SU-DHL-6 (cell line): ENCODE measurements around the gene PPP1R3E.

Experiments
- H2AFZ ChIP-seq: fragments of 200-600 bp; sonication (generic); 2 replicates; pipeline ENCODE4 v1.6.1; 2014; ENCODE audit warnings: low read depth, mild to moderate bottlenecking, moderate library complexity, mixed read lengths, antibody characterized with exemption, low read length; ENCODE audit not compliant: severe bottlenecking
- H3F3A ChIP-seq: fragments of 200-600 bp; shearing (Covaris generic); 2 replicates; pipeline ENCODE4 v1.6.0; 2016; ENCODE audit warnings: antibody characterized with exemption, mild to moderate bottlenecking; ENCODE audit not compliant: insufficient read depth
- H3K27ac ChIP-seq: fragments of 200-600 bp; sonication (generic); 2 replicates; pipeline ENCODE4 v1.5.1; 2016; ENCODE audit warnings: low read depth, mild to moderate bottlenecking, low read length, moderate library complexity, mixed read lengths
- H3K27me3 ChIP-seq: fragments of 200-600 bp; sonication (generic), shearing (Covaris generic); 2 replicates; pipeline ENCODE4 v1.6.0; 2014; ENCODE audit warnings: mild to moderate bottlenecking, low read length
- H3K36me3 ChIP-seq: fragments of 200-600 bp; sonication (generic); 2 replicates; pipeline ENCODE4 v1.6.1; 2014; ENCODE audit warnings: mild to moderate bottlenecking, low read length, mixed read lengths
- H3K4me2 ChIP-seq: fragments of 300-600, 200-600 bp; shearing (Covaris generic), sonication (generic); 2 replicates; pipeline ENCODE4 v1.6.0; 2014; ENCODE audit warnings: low read length, low read depth, mild to moderate bottlenecking; ENCODE audit not compliant: poor library complexity, severe bottlenecking
- H3K4me3 ChIP-seq: fragments of 200-600 bp; sonication (generic); 2 replicates; pipeline ENCODE4 v1.5.1; 2014; ENCODE audit warnings: antibody characterized with exemption, low read length, mild to moderate bottlenecking, mixed read lengths; ENCODE audit not compliant: insufficient read depth, poor library complexity, severe bottlenecking
- H3K79me2 ChIP-seq: fragments of 200-600 bp; sonication (generic); 2 replicates; pipeline ENCODE4 v1.6.1; 2014; ENCODE audit warnings: mild to moderate bottlenecking, low read length, moderate library complexity; ENCODE audit not compliant: insufficient read depth
- H3K9ac ChIP-seq: fragments of 200-600 bp; sonication (generic); 2 replicates; pipeline ENCODE4 v1.7.0; 2014; ENCODE audit warnings: mild to moderate bottlenecking, low read length
- H3K9me2 ChIP-seq: fragments of 200-600 bp; sonication (generic); replicated peaks from 2 replicates; pipeline ENCODE4 v1.6.1; 2014; ENCODE audit warnings: low read length; ENCODE audit not compliant: insufficient read depth
- H3K9me3 ChIP-seq: fragments of 200-600 bp; sonication (generic); 2 replicates; pipeline ENCODE4 v1.6.1; 2014; ENCODE audit warnings: low read length, mixed read lengths; ENCODE audit not compliant: insufficient read depth
- H4K20me1 ChIP-seq: fragments of 200-600 bp; sonication (generic); 2 replicates; pipeline ENCODE4 v1.6.1; 2014; ENCODE audit warnings: low read depth, mild to moderate bottlenecking, antibody characterized with exemption, low read length, moderate library complexity, mixed read lengths
- EZH2phosphoT487 ChIP-seq: fragments of 200-600 bp; sonication (generic), shearing (Covaris generic); conservative IDR thresholded peaks from 2 replicates; pipeline ENCODE4 v1.6.1; 2018; ENCODE audit warnings: mild to moderate bottlenecking, antibody characterized with exemption, low read length, moderate library complexity, mixed read lengths
- TF ChIP-seq, protein P1 (sequence below): fragments of 200-600 bp; sonication (generic); IDR thresholded peaks from one replicate; pipeline ENCODE4 v1.5.1; 2017; ENCODE audit warnings: antibody characterized with exemption, mild to moderate bottlenecking, low read length, moderate library complexity; ENCODE audit not compliant: insufficient read depth, poor library complexity, severe bottlenecking

The PPP1R3E gene

DNA sequence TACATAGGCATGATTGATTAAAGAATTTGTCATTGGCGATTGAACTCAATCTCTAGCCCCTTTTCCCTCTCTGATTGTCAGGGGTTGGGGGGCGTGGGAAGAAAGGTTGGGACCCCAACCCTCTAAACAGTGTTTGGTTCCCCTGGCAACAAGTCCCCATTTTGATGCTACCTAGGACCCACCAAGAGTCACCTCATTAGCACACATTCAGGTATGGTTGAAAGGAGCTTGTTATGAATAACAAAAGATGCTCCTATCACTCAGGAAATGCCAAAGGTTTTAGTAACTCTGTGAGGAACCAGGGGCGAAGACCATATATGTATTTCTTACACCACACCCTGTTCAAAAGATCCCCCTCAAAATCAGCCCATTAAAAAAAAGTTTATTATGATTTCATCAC, 50.7 kb downstream of the PPP1R3E start:
- H3F3A ChIP-seq = no peaks in the 10 kb centered on the region
- no peaks in the 10 kb centered on the region for H4K20me1 ChIP-seq
- H3K4me3 ChIP-seq = no peak overlapping the region
- no peaks in the 10 kb centered on the region for H3K9me3 ChIP-seq
- H3K27ac ChIP-seq = no peak overlapping the region
- no peak overlapping the region for H3K4me2 ChIP-seq
- H3K79me2 ChIP-seq = no peaks in the 10 kb centered on the region
- no peaks in the 10 kb centered on the region for H3K27me3 ChIP-seq
- TF ChIP-seq, protein P1, sequence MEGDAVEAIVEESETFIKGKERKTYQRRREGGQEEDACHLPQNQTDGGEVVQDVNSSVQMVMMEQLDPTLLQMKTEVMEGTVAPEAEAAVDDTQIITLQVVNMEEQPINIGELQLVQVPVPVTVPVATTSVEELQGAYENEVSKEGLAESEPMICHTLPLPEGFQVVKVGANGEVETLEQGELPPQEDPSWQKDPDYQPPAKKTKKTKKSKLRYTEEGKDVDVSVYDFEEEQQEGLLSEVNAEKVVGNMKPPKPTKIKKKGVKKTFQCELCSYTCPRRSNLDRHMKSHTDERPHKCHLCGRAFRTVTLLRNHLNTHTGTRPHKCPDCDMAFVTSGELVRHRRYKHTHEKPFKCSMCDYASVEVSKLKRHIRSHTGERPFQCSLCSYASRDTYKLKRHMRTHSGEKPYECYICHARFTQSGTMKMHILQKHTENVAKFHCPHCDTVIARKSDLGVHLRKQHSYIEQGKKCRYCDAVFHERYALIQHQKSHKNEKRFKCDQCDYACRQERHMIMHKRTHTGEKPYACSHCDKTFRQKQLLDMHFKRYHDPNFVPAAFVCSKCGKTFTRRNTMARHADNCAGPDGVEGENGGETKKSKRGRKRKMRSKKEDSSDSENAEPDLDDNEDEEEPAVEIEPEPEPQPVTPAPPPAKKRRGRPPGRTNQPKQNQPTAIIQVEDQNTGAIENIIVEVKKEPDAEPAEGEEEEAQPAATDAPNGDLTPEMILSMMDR = no peak
- TF ChIP-seq EZH2phosphoT487 = no peak
- no peaks in the 10 kb centered on the region for H3K9me2 ChIP-seq
- H3K9ac ChIP-seq = no peak overlapping the region
- no peaks in the 10 kb centered on the region for H3K36me3 ChIP-seq
- H2AFZ ChIP-seq = no peak overlapping the region

DNA sequence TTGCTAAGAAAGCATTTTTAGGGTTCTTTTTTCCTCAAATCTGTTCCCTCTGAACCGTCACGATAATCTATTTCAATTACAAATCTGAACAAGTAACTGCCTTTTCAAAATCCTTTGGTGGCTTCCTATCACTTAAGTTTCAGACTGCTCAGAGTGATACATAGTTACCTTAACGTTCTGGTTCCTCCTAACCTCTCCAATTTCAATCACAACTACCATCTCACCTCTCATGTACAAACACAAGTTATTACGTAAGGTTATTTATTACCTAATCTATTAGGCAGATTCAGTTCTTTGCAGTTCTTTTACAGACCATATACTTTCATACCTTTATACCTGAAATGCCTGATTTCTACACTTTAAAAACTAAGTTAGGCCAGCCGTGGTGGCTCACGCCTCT, 52.8 kb downstream of the PPP1R3E start:
- Histone ChIP-seq H3K4me3 (no peak overlapping the region), H4K20me1 (no peaks in the 10 kb centered on the region), H3K4me2 (no peak overlapping the region), H3K36me3 (no peaks in the 10 kb centered on the region), H3K27me3 (no peaks in the 10 kb centered on the region), H3K27ac (no peak overlapping the region), H3K9ac (no peak overlapping the region), H2AFZ (no peak overlapping the region), H3F3A (no peaks in the 10 kb centered on the region), H3K9me2 (no peaks in the 10 kb centered on the region), H3K9me3 (no peaks in the 10 kb centered on the region), H3K79me2 (no peaks in the 10 kb centered on the region)
- TF ChIP-seq, protein P1 = no peak
- no peak for TF ChIP-seq EZH2phosphoT487

DNA sequence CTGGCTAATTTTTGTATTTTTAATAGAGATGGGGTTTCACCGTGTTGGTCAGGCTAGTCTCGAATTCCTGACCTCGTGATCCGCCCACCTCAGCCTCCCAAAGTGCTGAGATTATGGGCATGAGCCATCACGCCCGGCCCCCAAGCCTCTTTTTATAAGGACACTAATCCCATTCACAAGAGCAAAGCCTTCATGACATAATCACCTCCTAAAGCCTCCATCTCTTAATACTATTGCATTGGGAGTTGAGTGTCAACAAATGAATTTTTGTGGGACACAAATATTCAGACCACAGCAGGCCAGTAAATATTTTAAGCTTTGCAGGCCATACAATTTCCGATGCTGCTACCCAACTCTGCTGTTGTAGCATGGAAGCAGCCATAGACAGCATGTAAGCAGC, 54.1 kb downstream of the PPP1R3E start:
- H2AFZ ChIP-seq = no peak overlapping the region
- H4K20me1 ChIP-seq = no peaks in the 10 kb centered on the region
- H3K27ac ChIP-seq = no peak overlapping the region
- no peaks in the 10 kb centered on the region for H3K79me2 ChIP-seq
- TF ChIP-seq, protein P1 = no peak
- TF ChIP-seq EZH2phosphoT487 = no peak
- no peaks in the 10 kb centered on the region for H3K9me3 ChIP-seq
- no peaks in the 10 kb centered on the region for H3F3A ChIP-seq
- no peak overlapping the region for H3K4me2 ChIP-seq
- no peak overlapping the region for H3K4me3 ChIP-seq
- no peak overlapping the region for H3K9ac ChIP-seq
- no peaks in the 10 kb centered on the region for H3K9me2 ChIP-seq
- no peaks in the 10 kb centered on the region for H3K36me3 ChIP-seq
- no peaks in the 10 kb centered on the region for H3K27me3 ChIP-seq
